ENCODE results near the gene SLC12A6.

GRCh38 chr15:34330279-34330678 lies 7.3 kb downstream of the SLC12A6 start:
- TF ChIP-seq, protein P1, sequence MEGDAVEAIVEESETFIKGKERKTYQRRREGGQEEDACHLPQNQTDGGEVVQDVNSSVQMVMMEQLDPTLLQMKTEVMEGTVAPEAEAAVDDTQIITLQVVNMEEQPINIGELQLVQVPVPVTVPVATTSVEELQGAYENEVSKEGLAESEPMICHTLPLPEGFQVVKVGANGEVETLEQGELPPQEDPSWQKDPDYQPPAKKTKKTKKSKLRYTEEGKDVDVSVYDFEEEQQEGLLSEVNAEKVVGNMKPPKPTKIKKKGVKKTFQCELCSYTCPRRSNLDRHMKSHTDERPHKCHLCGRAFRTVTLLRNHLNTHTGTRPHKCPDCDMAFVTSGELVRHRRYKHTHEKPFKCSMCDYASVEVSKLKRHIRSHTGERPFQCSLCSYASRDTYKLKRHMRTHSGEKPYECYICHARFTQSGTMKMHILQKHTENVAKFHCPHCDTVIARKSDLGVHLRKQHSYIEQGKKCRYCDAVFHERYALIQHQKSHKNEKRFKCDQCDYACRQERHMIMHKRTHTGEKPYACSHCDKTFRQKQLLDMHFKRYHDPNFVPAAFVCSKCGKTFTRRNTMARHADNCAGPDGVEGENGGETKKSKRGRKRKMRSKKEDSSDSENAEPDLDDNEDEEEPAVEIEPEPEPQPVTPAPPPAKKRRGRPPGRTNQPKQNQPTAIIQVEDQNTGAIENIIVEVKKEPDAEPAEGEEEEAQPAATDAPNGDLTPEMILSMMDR (IDR thresholded peaks at IDR 0.05), result no peak
- no peak for TF ChIP-seq ZFX (IDR thresholded peaks at IDR 0.05; ENCODE audit: borderline replicate concordance)
